ENCODE measurements around the gene ANKHD1. TPM values are rescaled to one million over a fixed set of nuclear protein-coding genes. Genes with fewer than 3 reads are reported as not detected.
"Not testable (repeated sequence)": the region's sequence is repeated elsewhere in the genome, so short reads cannot be mapped to it uniquely, and the experiment has no call there.

Gene ANKHD1
- total and polyA plus RNA-seq, 4 donors: 33.2 to 116 (median 60.1) TPM

GRCh38 chr5:140575309-140575708 lies 173.7 kb downstream of the ANKHD1 start:
- Histone ChIP-seq H3K36me3 (ENCODE audit: control insufficient read depth in 4 of 4, insufficient read depth in 3 of 4, low read depth in 1 of 4, low read length in 3 of 4) (no peaks in the 10 kb centered on the region), H3K27ac (ENCODE audit: low read depth in 1 of 2, low read length in 2 of 2) (peak overlapping the region; percentile 69 to 76), H3K27me3 (ENCODE audit: control insufficient read depth in 4 of 4, insufficient read depth in 4 of 4, low read length in 3 of 4) (no peaks in the 10 kb centered on the region), H3K9ac (ENCODE audit: low read depth in 1 of 2, low read length in 2 of 2) (no peak overlapping the region), H3K9me3 (ENCODE audit: control insufficient read depth in 4 of 4, low read length in 3 of 4) (no peaks in the 10 kb centered on the region), H3K4me1 (ENCODE audit: control insufficient read depth in 4 of 4, insufficient read depth in 4 of 4, low read length in 3 of 4) (peaks cover 11 to 40% (median 31%) of the 10 kb centered on the region in 4 donors), H3K4me3 (ENCODE audit: low read depth in 1 of 3, low read length in 3 of 3) (no peak overlapping the region)
- 58% methylated on average over 8 of the region's 8 CpGs for WGBS
- no peak for DNase-seq (ENCODE audit: low spot score)
- TF ChIP-seq RXRA (IDR thresholded peaks at IDR 0.05) (peak; percentile 60 to 71), ZBTB33 (IDR thresholded peaks at IDR 0.05) (no peak), CTCF (IDR thresholded peaks at IDR 0.05; ENCODE audit: low read depth, low read length, missing input control) (peak; percentile 77), RAD21 (IDR thresholded peaks at IDR 0.05) (peak; percentile 96 to 98), NR2F2 (IDR thresholded peaks at IDR 0.05) (peak; percentile 16), JUND (IDR thresholded peaks at IDR 0.05) (peak in 1 of 2 donors; percentile 11), FOXA1 (IDR thresholded peaks at IDR 0.05) (no peak), HNF4A (conservative IDR thresholded peaks at IDR 0.05) (peak; percentile 14 to 46)

- DNase-seq (ENCODE audit: low spot score): no peak
- 75% methylated on average over 2 of the region's 2 CpGs for WGBS
- H3K36me3 ChIP-seq (ENCODE audit: control insufficient read depth in 4 of 4, insufficient read depth in 3 of 4, low read depth in 1 of 4, low read length in 3 of 4): no peaks in the 10 kb centered on the region
- no peaks in the 10 kb centered on the region for H3K27me3 ChIP-seq (ENCODE audit: control insufficient read depth in 4 of 4, insufficient read depth in 4 of 4, low read length in 3 of 4)
- H3K4me1 ChIP-seq (ENCODE audit: control insufficient read depth in 4 of 4, insufficient read depth in 4 of 4, low read length in 3 of 4): peaks cover 10 to 26% (median 21%) of the 10 kb centered on the region in 4 donors
- H3K9ac ChIP-seq (ENCODE audit: low read depth in 1 of 2, low read length in 2 of 2): no peak overlapping the region
- TF ChIP-seq TAF1 (conservative IDR thresholded peaks at IDR 0.05): no peak
- TF ChIP-seq JUND (IDR thresholded peaks at IDR 0.05): no peak
- no peak for TF ChIP-seq HNF4G (IDR thresholded peaks at IDR 0.05)
- TF ChIP-seq REST (IDR thresholded peaks at IDR 0.05): no peak
- no peak for TF ChIP-seq NR2F2 (IDR thresholded peaks at IDR 0.05)
- no peak for TF ChIP-seq SP1 (IDR thresholded peaks at IDR 0.05)
- TF ChIP-seq RAD21 (IDR thresholded peaks at IDR 0.05): no peak
- no peak for TF ChIP-seq CTCF (IDR thresholded peaks at IDR 0.05; ENCODE audit: low read depth, low read length, missing input control)
- TF ChIP-seq MAX (IDR thresholded peaks at IDR 0.05): no peak
- no peak for TF ChIP-seq RXRA (IDR thresholded peaks at IDR 0.05)
- no peak for TF ChIP-seq FOXA1 (IDR thresholded peaks at IDR 0.05)
- H3K9me3 ChIP-seq (ENCODE audit: control insufficient read depth in 4 of 4, low read length in 3 of 4): no peaks in the 10 kb centered on the region
- no peak overlapping the region for H3K27ac ChIP-seq (ENCODE audit: low read depth in 1 of 2, low read length in 2 of 2)
- H3K4me3 ChIP-seq (ENCODE audit: low read depth in 1 of 3, low read length in 3 of 3): no peak overlapping the region
Observed at GRCh38 chr5:140576776-140577201, 175.2 kb downstream of the ANKHD1 start.

GRCh38 chr5:140579188-140579747 lies 177.6 kb downstream of the ANKHD1 start:
- H3K36me3 ChIP-seq (ENCODE audit: control insufficient read depth in 4 of 4, insufficient read depth in 3 of 4, low read depth in 1 of 4, low read length in 3 of 4); DNase-seq (ENCODE audit: low spot score); H3K27me3 ChIP-seq (ENCODE audit: control insufficient read depth in 4 of 4, insufficient read depth in 4 of 4, low read length in 3 of 4); H3K27ac ChIP-seq (ENCODE audit: low read depth in 1 of 2, low read length in 2 of 2); H3K9me3 ChIP-seq (ENCODE audit: control insufficient read depth in 4 of 4, low read length in 3 of 4); H3K9ac ChIP-seq (ENCODE audit: low read depth in 1 of 2, low read length in 2 of 2); H3K4me3 ChIP-seq (ENCODE audit: low read depth in 1 of 3, low read length in 3 of 3): not testable (repeated sequence)
- 93% methylated on average over 6 of the region's 6 CpGs for WGBS
- peaks cover 4 to 11% (median 7%) of the 10 kb centered on the region in 4 donors for H3K4me1 ChIP-seq (ENCODE audit: control insufficient read depth in 4 of 4, insufficient read depth in 4 of 4, low read length in 3 of 4)
